Osteoblast (primary cell): ENCODE measurements around the gene ZNF491. TPM values are rescaled to one million over a fixed set of nuclear protein-coding genes. Genes with fewer than 3 reads are reported as not detected.

Experiments used
- DNase-seq: peaks from one replicate; pipeline ENCODE4 v3.0.0; 2011; ENCODE audit warnings: low spot score, mixed read lengths; ENCODE audit not compliant: insufficient read length; ENCODE audit errors: missing footprints
- H2AFZ ChIP-seq: 2 replicates; pipeline ENCODE4 v1.6.0; 2011; ENCODE audit warnings: mild to moderate bottlenecking, low read length
- H3K27ac ChIP-seq: 2 replicates; pipeline ENCODE4 v1.5.1; 2011; ENCODE audit warnings: mild to moderate bottlenecking, low read depth, low read length, moderate library complexity
- H3K27me3 ChIP-seq: 2 replicates; pipeline ENCODE4 v1.6.0; 2012; ENCODE audit warnings: mild to moderate bottlenecking, control low read depth, inconsistent platforms, low read length, moderate library complexity; ENCODE audit not compliant: insufficient read depth
- H3K36me3 ChIP-seq: 2 replicates; pipeline ENCODE4 v1.5.1; 2011; ENCODE audit warnings: mild to moderate bottlenecking, low read length, control low read depth, moderate library complexity; ENCODE audit not compliant: insufficient read depth
- H3K4me1 ChIP-seq: 2 replicates; pipeline ENCODE4 v1.5.1; 2011; ENCODE audit warnings: mild to moderate bottlenecking, low read length, control low read depth, moderate library complexity; ENCODE audit not compliant: insufficient read depth
- H3K4me2 ChIP-seq: 2 replicates; pipeline ENCODE4 v1.6.0; 2011; ENCODE audit warnings: mild to moderate bottlenecking, low read length; ENCODE audit not compliant: insufficient read depth
- H3K4me3 ChIP-seq: fragments of 200-600 bp; sonication (generic); 3 replicates; pipeline ENCODE4 v1.5.1; 2012; ENCODE audit warnings: mild to moderate bottlenecking, low read length, inconsistent platforms; ENCODE audit not compliant: insufficient read depth
- H3K79me2 ChIP-seq: 2 replicates; pipeline ENCODE4 v1.6.0; 2012; ENCODE audit warnings: mild to moderate bottlenecking, low read length, control low read depth, inconsistent platforms; ENCODE audit not compliant: insufficient read depth
- H3K9me3 ChIP-seq: 2 replicates; pipeline ENCODE4 v1.5.1; 2011; ENCODE audit warnings: low read depth, low read length, control low read depth
- H4K20me1 ChIP-seq: 2 replicates; pipeline ENCODE4 v1.6.0; 2012; ENCODE audit warnings: mild to moderate bottlenecking, low read length, control low read depth; ENCODE audit not compliant: insufficient read depth
- total RNA-seq: library from RNA; depleted of rRNA; stranded (reverse); fragments of >200 nt; gene quantifications from 2 replicates; pipeline ENCODE4 v1.2.3, GENCODE V29; 2012
- TF ChIP-seq, protein P1 (sequence below): IDR thresholded peaks from 2 replicates; pipeline ENCODE4 v1.5.1; 2011; ENCODE audit warnings: mild to moderate bottlenecking, low read depth, low read length, moderate library complexity; ENCODE audit errors: extremely low read depth

The ZNF491 gene
- total RNA-seq, 1 donor, result 4.3 TPM

DNA sequence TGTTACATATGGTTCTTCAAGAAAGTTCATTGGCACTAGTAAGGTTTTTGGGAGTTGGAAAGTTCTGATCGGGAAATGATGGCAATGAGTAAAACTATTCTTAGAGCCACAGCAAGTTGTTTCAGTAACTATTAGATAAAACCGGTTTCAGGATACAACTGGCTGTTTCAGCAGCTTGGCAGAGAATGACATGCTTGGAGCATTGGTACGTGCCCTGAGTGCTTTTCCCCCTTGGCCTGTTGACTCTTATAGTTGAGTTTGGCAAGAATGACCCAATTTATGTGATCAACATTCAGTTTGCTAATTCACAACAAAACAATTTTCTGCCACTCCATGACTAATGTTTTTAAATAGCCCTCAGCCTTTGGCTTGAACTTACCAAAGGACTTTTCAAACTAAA lies 10.8 kb upstream of the ZNF491 start:
- H3K27ac ChIP-seq, result no peak overlapping the region
- H3K4me1 ChIP-seq, result no peaks in the 10 kb centered on the region
- no peak overlapping the region for H2AFZ ChIP-seq
- no peak overlapping the region for H3K4me3 ChIP-seq
- TF ChIP-seq, protein P1, sequence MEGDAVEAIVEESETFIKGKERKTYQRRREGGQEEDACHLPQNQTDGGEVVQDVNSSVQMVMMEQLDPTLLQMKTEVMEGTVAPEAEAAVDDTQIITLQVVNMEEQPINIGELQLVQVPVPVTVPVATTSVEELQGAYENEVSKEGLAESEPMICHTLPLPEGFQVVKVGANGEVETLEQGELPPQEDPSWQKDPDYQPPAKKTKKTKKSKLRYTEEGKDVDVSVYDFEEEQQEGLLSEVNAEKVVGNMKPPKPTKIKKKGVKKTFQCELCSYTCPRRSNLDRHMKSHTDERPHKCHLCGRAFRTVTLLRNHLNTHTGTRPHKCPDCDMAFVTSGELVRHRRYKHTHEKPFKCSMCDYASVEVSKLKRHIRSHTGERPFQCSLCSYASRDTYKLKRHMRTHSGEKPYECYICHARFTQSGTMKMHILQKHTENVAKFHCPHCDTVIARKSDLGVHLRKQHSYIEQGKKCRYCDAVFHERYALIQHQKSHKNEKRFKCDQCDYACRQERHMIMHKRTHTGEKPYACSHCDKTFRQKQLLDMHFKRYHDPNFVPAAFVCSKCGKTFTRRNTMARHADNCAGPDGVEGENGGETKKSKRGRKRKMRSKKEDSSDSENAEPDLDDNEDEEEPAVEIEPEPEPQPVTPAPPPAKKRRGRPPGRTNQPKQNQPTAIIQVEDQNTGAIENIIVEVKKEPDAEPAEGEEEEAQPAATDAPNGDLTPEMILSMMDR, result no peak
- H3K27me3 ChIP-seq, result no peaks in the 10 kb centered on the region
- no peaks in the 10 kb centered on the region for H3K79me2 ChIP-seq
- no peak for DNase-seq
- H3K36me3 ChIP-seq, result no peaks in the 10 kb centered on the region
- peaks cover 32% of the 10 kb centered on the region for H3K9me3 ChIP-seq
- no peak overlapping the region for H3K4me2 ChIP-seq
- H4K20me1 ChIP-seq, result no peaks in the 10 kb centered on the region

DNA sequence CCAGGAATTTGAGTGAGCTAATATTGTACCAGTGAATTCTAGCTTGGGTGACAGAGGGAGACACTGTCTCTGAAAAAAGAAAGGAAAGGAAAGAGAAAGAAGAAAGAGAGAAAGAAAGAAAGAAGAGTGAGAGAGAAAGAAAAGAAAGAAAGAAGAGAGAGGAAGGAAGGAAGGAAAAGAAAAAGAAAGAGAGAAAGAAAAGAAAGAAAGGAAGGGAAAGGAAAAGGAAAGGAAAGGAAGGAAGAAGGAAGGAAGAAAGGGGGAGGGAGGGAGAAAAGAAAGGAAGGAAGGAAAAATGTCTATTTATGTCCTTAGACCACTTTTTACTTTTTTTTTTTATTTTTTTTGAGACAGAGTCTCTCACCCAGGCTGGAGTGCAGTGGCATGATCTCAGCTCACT lies 5.4 kb upstream of the ZNF491 start:
- Histone ChIP-seq H3K36me3 (no peaks in the 10 kb centered on the region), H3K4me1 (peaks cover 5% of the 10 kb centered on the region), H2AFZ (no peak overlapping the region), H3K27ac (no peak overlapping the region), H3K4me2 (no peak overlapping the region), H4K20me1 (peaks cover under 1% of the 10 kb centered on the region), H3K9me3 (peaks cover 2% of the 10 kb centered on the region), H3K27me3 (no peaks in the 10 kb centered on the region), H3K79me2 (no peaks in the 10 kb centered on the region), H3K4me3 (no peak overlapping the region)
- no peak for DNase-seq
- TF ChIP-seq, protein P1, result no peak

DNA sequence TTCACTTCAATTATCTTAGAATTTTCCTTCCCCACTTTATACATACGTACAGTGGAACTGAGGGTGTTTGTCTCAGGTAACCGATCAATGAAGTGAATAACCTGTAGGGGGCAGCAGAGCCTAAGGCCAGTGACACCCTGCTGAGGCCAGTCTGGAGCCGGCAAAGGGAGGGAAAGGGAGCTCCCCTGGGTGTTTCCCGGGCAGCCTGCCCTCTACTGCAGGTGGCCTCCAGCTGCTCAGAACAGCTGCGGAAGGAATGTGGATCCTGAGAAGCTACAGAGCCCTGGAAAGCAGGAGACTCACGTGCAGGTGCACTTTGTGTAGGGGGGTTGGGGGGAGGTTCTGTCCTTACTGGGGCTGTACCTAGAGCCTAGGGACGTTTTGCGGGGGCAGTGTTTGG lies 832 bp upstream of the ZNF491 start:
- TF ChIP-seq, protein P1, result peak; percentile 72
- Histone ChIP-seq H3K4me3 (no peak overlapping the region), H2AFZ (peak overlapping the region; percentile 16), H3K36me3 (no peaks in the 10 kb centered on the region), H3K4me1 (peaks cover 8% of the 10 kb centered on the region), H3K9me3 (peaks cover 2% of the 10 kb centered on the region), H3K4me2 (peak overlapping the region; percentile 84), H4K20me1 (peaks cover 3% of the 10 kb centered on the region), H3K27me3 (no peaks in the 10 kb centered on the region), H3K79me2 (no peaks in the 10 kb centered on the region), H3K27ac (no peak overlapping the region)
- DNase-seq, result peak; percentile 94

DNA sequence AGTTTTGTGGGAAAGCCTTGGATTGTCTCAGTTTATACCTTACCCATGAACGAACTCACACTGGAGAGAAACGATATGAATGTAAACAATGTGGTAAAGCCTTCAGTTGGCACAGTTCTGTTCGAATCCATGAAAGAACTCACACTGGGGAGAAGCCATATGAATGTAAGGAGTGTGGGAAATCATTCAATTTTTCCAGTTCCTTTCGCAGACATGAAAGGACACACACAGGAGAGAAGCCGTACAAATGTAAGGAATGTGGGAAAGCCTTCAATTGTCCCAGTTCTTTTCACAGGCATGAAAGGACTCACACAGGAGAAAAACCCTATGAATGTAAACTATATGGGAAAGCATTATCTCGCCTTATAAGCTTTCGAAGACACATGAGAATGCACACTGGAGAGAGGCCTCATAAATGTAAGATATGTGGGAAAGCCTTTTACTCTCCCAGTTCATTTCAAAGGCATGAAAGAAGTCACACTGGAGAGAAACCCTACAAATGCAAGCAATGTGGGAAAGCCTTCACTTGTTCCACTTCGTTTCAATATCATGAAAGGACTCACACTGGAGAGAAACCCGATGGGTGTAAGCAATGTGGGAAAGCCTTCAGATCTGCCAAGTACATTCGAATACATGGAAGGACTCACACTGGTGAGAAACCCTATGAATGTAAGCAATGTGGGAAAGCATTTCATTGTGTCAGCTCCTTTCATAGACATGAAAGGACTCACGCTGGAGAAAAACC lies 8.2 kb downstream of the ZNF491 start:
- Histone ChIP-seq H3K27me3 (no peaks in the 10 kb centered on the region), H3K9me3 (peaks cover 44% of the 10 kb centered on the region), H3K4me1 (no peaks in the 10 kb centered on the region), H3K79me2 (no peaks in the 10 kb centered on the region), H2AFZ (no peak overlapping the region), H3K36me3 (peaks cover 5% of the 10 kb centered on the region), H3K4me3 (no peak overlapping the region), H3K4me2 (no peak overlapping the region), H3K27ac (no peak overlapping the region), H4K20me1 (no peaks in the 10 kb centered on the region)
- no peak for DNase-seq
- TF ChIP-seq, protein P1, result no peak
